Measurements from ENCODE around the gene LRSAM1. TPM values are rescaled to one million over a fixed set of nuclear protein-coding genes. Genes with fewer than 3 reads are reported as not detected.

Gene LRSAM1
- total RNA-seq, 1 donor from 2014 or later = 27.5 TPM

DNA sequence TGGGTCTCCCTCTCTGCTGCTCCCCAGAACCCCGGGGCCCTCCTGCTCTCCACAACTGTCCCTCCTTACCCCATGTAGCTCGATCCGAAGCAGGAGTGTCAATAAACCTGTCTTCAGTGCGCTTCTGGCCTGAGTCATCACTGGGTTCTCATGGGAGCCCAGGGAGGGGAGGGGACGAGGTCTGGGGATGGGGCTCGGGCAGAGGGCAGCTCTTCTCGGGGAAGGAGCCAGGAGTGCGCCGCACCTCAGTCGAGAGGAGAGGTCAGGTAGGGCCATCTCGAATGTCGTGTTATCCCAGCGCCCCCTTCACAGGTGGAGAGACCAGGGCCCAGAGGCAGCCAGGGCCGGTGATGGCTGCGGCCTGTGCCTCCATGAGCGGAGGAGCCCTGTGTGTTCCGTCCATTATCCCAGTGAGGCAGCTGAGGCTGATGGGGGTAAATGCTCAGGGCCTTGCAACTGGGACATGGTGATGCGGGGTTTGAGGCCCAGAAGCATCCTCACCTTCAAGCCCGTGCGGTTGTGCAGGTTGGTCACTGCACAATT lies 52.1 kb downstream of the LRSAM1 start:
- DNase-seq (ENCODE audit: low spot score) = no peak
- peaks cover 7% of the 10 kb centered on the region for H3K36me3 Mint-ChIP-seq (ENCODE audit: low read depth)
- no peak overlapping the region for H3K4me3 Mint-ChIP-seq (ENCODE audit: unreplicated experiment)
- H3K27me3 Mint-ChIP-seq (ENCODE audit: low read depth) = no peaks in the 10 kb centered on the region
- TF ChIP-seq, protein P1, sequence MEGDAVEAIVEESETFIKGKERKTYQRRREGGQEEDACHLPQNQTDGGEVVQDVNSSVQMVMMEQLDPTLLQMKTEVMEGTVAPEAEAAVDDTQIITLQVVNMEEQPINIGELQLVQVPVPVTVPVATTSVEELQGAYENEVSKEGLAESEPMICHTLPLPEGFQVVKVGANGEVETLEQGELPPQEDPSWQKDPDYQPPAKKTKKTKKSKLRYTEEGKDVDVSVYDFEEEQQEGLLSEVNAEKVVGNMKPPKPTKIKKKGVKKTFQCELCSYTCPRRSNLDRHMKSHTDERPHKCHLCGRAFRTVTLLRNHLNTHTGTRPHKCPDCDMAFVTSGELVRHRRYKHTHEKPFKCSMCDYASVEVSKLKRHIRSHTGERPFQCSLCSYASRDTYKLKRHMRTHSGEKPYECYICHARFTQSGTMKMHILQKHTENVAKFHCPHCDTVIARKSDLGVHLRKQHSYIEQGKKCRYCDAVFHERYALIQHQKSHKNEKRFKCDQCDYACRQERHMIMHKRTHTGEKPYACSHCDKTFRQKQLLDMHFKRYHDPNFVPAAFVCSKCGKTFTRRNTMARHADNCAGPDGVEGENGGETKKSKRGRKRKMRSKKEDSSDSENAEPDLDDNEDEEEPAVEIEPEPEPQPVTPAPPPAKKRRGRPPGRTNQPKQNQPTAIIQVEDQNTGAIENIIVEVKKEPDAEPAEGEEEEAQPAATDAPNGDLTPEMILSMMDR (IDR thresholded peaks at IDR 0.05) = no peak
- peak overlapping the region; percentile 5 for H3K27ac Mint-ChIP-seq (ENCODE audit: unreplicated experiment)
- H3K4me1 Mint-ChIP-seq (ENCODE audit: low read depth) = peaks cover 5% of the 10 kb centered on the region
- no peaks in the 10 kb centered on the region for H3K9me3 Mint-ChIP-seq (ENCODE audit: low read depth)

DNA sequence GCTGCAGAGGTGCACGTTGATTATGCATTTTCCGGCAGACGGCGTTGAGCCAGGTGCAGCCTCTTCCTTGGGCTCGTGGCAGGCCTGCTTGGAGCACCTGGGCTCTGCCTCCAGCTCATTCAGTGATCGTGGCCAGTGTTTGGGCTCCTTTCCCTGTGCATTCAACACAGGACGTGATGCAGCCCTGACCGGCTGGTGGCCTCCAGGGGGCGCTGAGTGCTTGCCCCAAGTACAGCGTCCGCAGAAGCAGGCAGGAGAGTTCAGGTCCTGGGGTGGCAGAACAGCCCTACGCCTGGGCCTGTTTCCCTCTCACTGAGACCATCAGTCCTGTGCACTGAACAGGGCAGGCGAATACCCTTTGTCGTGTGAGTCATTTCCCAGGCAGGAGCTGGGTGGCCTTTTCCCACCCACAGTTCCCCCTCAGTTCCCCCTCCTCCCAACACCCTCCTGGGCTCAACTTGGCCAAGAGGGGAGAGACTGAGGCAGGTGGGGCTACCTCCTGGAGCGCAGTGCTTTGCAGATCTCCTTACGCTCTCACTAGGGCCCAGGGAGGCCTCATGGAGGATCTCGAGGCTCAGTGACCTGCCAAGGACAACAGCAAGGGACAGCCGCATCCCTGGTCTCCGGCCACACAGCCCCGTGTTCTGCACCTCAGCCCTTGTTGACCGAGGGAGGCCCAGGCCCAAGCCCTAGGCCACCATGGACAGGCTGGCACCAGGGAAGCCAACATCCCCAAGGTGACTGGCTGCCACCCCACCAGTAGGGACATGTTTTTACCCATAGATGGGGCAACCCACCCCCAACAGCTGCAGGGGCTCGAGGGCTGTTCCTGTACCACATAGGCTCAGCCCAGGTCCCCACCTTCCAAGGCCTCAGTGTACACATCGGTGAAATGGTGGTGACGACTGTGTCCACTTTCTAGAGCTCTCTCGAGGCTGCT lies 52.9 kb downstream of the LRSAM1 start:
- peak overlapping the region; percentile 54 for H3K27ac Mint-ChIP-seq (ENCODE audit: unreplicated experiment)
- H3K4me3 Mint-ChIP-seq (ENCODE audit: unreplicated experiment) = no peak overlapping the region
- peaks cover 9% of the 10 kb centered on the region for H3K36me3 Mint-ChIP-seq (ENCODE audit: low read depth)
- TF ChIP-seq, protein P1 (IDR thresholded peaks at IDR 0.05) = peak; percentile 89
- no peaks in the 10 kb centered on the region for H3K9me3 Mint-ChIP-seq (ENCODE audit: low read depth)
- peaks cover 5% of the 10 kb centered on the region for H3K4me1 Mint-ChIP-seq (ENCODE audit: low read depth)
- no peaks in the 10 kb centered on the region for H3K27me3 Mint-ChIP-seq (ENCODE audit: low read depth)
- peak; percentile 94 for DNase-seq (ENCODE audit: low spot score)

DNA sequence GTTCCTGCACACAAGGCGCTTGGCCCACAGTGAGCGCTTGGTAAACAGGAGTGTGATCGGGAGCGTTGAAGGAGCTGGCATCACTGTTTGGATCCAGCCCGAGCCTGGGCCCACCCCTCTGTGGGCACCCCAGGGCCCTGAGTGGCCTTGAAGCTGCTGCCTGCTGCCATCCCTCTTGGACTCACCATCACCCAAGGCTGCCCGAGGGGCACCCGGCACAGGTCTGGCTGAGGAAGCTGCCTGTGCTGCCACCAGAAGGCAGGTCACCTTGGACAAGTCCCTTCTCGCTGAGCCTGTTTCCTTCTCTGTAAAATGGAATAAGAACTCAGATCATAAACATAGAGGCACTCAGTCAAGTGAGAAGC lies 53.6 kb downstream of the LRSAM1 start:
- H3K4me1 Mint-ChIP-seq (ENCODE audit: low read depth) = peaks cover 5% of the 10 kb centered on the region
- H3K27ac Mint-ChIP-seq (ENCODE audit: unreplicated experiment) = peak overlapping the region; percentile 17
- H3K27me3 Mint-ChIP-seq (ENCODE audit: low read depth) = no peaks in the 10 kb centered on the region
- no peak overlapping the region for H3K4me3 Mint-ChIP-seq (ENCODE audit: unreplicated experiment)
- TF ChIP-seq, protein P1 (IDR thresholded peaks at IDR 0.05) = no peak
- peaks cover 9% of the 10 kb centered on the region for H3K36me3 Mint-ChIP-seq (ENCODE audit: low read depth)
- DNase-seq (ENCODE audit: low spot score) = no peak
- no peaks in the 10 kb centered on the region for H3K9me3 Mint-ChIP-seq (ENCODE audit: low read depth)

DNA sequence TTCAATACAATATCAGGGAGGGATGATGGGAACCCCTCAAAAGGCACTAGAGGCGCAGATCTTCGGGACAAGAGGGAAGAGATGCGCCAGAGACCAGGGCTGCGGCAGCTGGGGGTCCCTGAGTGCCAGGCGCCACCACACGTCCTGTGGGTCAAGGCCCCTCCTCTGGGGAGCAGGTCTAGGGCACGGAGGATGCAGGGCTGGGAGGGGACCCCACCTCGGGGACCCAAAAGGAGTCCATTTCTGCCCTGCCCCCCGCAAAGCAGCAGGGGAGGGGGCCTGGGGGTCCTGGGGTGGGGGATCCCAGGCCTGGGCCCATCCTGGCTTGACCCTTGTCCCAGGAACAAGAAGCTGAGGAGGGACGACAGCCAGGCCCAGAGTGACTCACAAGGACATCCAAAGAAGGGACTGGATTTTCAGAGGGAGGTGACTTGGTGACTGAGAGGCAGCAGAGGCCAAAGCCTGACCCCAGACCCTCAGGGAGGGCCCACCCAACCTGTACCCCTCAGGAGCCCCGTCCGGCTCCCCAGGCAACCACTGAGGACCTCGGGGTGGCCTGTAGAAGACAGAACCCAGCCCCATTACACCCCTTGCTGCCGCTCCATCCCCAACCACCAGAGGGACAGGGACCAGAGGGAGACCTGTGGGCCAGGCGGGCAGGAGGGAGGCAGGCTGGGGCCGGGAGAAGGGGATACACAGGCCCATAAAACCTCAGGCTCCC lies 54.2 kb downstream of the LRSAM1 start:
- peaks cover 9% of the 10 kb centered on the region for H3K36me3 Mint-ChIP-seq (ENCODE audit: low read depth)
- TF ChIP-seq, protein P1 (IDR thresholded peaks at IDR 0.05) = peak; percentile 76
- H3K4me1 Mint-ChIP-seq (ENCODE audit: low read depth) = peaks cover 5% of the 10 kb centered on the region
- no peak overlapping the region for H3K4me3 Mint-ChIP-seq (ENCODE audit: unreplicated experiment)
- peak overlapping the region; percentile 63 for H3K27ac Mint-ChIP-seq (ENCODE audit: unreplicated experiment)
- no peaks in the 10 kb centered on the region for H3K9me3 Mint-ChIP-seq (ENCODE audit: low read depth)
- H3K27me3 Mint-ChIP-seq (ENCODE audit: low read depth) = no peaks in the 10 kb centered on the region
- no peak for DNase-seq (ENCODE audit: low spot score)

All from chondrocyte (in vitro differentiated cells).